COLO829 (cell line): ENCODE results near the gene CAMTA2.
"Not testable (repeated sequence)": the region's sequence is repeated elsewhere in the genome, so short reads cannot be mapped to it uniquely, and the experiment has no call there.

Source experiments
- DNase-seq: peaks from one replicate; pipeline ENCODE4 v3.0.0; 2012; ENCODE audit warnings: low spot score

The CAMTA2 gene, protein sequence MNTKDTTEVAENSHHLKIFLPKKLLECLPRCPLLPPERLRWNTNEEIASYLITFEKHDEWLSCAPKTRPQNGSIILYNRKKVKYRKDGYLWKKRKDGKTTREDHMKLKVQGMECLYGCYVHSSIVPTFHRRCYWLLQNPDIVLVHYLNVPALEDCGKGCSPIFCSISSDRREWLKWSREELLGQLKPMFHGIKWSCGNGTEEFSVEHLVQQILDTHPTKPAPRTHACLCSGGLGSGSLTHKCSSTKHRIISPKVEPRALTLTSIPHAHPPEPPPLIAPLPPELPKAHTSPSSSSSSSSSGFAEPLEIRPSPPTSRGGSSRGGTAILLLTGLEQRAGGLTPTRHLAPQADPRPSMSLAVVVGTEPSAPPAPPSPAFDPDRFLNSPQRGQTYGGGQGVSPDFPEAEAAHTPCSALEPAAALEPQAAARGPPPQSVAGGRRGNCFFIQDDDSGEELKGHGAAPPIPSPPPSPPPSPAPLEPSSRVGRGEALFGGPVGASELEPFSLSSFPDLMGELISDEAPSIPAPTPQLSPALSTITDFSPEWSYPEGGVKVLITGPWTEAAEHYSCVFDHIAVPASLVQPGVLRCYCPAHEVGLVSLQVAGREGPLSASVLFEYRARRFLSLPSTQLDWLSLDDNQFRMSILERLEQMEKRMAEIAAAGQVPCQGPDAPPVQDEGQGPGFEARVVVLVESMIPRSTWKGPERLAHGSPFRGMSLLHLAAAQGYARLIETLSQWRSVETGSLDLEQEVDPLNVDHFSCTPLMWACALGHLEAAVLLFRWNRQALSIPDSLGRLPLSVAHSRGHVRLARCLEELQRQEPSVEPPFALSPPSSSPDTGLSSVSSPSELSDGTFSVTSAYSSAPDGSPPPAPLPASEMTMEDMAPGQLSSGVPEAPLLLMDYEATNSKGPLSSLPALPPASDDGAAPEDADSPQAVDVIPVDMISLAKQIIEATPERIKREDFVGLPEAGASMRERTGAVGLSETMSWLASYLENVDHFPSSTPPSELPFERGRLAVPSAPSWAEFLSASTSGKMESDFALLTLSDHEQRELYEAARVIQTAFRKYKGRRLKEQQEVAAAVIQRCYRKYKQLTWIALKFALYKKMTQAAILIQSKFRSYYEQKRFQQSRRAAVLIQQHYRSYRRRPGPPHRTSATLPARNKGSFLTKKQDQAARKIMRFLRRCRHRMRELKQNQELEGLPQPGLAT

DNA sequence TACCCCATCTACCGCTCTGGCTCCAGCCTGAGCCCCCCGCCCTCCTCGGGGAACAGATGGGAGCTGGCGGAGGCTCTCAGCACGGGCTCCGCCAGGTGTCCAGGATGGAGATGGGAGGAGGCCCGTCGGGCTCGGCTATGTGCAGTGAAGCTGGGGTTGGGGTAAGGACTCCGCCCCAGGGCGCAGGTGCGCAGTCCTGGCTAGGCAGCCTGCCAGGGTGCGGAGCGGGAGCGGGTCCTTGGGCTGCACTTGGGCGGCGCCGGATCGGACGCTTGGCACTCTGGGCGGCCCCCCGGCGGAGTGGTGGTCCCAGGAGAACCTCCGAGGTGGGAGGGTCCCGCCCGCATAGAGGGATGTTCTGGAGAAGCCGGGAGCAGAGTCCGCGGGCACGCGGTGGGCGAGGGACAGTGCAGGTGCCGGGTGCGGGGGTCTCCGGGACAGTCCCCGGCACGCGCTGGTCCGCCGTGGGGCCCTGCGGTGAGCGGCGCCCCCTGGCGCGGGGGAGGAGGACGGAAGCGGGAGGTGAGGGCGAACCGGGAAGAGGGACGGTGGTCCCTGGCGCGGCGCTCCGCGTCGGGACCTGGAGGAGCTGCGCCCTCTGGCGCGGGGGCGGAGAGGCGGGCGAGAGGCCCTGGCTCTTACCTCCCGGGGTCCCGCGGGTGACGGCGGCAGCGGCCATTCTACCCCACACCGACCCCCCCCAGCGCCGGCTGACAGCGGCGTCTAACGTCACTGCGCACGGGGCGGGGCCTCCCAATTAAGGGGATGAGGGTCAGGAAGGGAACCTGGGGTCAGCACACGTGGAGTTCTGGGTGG is at the start of gene CAMTA2:
TSS of gene CAMTA2 (minus strand) at position 725 of the 816 bp plus-strand sequence. CDS start 1,453 bp downstream, outside the sequence.
- DNase-seq: peak; percentile 64

GRCh38 chr17:5035315-5035714 is 47.8 kb upstream of the CAMTA2 start, which contains the start of gene SLC52A1:
Gene SLC52A1 (minus strand): TSS chr17:5035426. CDS start chr17:5034606, 820 bp downstream.
- no peak for DNase-seq

DNA sequence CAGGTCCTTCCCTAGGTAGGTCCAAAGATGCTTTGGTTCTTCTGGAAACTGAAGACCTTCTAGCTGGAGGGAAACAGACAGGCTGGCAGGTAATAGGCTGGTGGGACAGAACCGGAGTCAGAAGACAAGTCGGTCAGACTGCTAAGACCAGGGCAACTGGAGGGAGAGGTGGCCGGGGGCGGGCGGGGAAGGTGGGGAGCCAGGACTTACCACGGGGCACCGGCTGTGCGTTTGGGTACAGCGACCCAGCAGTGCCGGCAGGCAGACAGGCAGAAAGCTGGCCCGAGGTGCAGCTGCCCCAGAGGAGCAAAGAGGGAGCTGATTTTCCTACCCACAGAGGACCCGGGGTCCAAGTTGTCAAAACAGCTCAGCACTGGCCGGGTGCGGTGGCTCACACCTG is 47.2 kb upstream of the CAMTA2 start:
- no peak for DNase-seq

DNA sequence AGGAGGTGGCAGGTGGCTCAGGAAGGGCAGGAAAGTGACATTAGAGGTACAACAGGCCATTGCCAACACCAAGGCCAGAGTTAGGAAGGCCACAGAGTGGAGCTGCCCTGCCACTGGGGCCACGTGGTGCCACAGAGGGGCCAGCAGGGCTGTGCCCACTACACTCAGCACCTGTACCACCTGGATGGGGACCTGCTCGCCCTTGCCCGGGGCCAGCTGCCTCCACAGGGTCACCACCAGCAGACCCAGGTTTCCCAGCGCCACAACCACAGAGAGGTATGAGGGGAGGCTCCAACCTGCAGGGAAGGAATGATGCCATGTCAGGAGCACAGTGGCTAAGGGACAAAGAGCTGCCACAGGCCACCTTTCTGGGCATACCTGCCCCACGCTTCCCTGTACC is 46.6 kb upstream of the CAMTA2 start:
- no peak for DNase-seq

- DNase-seq: no peak
Measured at GRCh38 chr17:5033352-5034015, 46.0 kb upstream of the CAMTA2 start.

GRCh38 chr17:5032865-5033264 is 45.4 kb upstream of the CAMTA2 start:
- DNase-seq: no peak

DNA sequence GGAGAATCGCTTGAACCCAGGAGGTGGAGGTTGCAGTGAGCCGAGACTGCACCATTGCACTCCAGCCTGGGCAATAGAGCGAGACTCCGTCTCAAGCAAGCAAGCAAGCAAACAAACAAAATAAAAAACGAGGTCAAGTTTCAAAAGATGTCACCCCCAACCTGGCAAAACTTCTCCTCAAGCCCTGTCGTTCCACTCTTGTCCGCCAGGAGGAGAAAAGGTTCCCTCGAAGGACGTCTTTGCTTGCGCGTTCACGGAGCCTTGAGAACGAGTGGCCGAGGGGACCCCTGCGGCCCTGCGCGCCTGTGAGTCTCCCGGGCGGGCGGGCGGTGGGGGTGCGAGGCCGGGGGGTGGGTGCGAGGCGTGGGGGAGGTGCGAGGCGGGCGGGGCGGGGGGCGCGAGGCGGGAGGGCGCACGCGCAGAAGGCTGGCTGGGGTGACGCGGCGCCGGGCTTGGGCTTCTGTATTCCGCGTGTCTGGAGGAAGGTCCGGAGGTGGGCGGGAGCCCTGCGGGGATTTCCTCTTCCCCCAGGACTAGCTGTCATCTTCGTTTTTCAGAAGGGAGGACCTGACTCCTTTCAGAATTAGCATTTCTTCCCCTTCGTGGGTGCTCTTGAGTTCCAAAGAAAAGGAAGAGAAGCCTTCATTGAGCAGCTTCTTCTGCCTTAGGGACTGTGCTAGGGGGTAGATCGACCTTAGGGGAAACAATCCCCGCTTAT is 44.0 kb upstream of the CAMTA2 start:
- DNase-seq: peak; percentile 69

DNA sequence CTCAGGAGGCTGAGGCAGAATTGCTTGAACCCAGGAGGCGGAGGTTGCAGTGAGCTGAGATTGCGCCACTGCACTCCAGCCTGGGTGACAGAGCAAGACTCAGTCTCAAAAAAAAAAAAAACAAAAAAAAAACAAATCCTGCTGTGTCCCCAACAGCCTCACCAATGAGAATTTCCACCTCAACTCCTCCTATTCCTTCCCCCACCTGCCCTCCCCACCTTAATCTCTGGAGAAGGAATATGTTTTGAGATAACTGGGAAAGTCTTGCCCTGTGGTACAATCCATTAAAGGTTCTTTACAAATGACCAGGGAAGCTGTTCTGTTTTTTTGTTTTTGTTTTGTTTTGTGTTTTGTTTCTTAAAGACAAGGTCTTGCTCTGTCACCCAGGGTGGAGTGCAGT is 42.7 kb upstream of the CAMTA2 start:
- DNase-seq: not testable (repeated sequence)

DNA sequence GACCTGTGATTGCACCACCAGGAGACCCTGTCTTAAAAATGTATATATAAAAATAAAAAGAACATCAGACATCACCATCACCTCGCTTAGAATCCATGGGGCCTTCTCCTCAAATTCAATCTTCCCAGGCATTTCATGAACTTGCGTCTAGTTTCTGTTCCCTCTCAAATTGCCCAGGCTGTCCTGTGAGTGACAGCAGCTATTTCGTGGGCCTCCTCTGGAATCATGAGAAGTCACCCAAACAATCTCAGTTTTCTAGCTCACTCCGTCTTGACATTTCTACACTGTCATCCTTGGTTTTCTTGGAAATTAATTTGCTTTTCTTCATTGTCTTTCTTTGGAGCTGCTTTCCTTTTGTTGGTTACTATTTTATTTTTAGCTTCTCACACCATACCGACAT is 40.4 kb upstream of the CAMTA2 start:
- DNase-seq: no peak

DNA sequence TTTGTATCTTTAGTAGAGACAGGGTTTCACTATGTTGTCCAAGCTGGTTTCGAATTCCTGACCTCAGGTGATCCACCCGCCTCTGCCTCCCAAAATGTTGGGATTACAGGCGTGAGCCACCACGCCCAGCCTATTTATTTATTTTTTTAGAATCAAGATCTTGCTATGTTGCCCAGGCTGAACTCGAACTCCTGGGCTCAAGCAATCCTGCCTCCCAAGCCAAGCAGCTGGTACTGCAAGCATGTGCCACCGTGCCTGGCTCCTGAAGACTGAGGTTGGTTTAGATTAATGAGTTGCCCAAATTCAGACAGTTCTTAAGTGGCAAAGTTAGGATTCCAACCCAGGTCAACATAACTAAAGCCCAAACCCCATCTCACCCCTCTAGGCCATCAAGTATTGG is 39.8 kb upstream of the CAMTA2 start:
- DNase-seq: no peak

DNA sequence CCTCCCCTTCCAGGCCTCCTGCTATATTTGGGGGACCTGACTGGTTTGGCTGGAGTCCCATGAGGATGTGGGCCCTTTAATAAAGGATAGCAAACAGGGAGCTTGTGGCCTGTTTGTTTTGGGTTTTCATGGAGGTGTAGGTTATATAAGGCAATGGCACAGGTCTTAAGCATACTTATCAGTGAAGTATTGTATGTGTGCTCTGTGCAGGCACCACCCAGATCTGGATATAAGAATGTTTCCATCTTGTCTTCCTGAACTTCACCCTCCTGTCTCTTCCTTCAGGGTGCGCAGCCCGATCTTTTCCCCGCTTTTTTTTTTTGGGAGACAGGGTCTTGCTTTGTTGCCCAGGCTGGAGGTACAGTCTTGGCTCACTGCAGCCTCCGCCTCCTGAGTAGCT is 37.1 kb upstream of the CAMTA2 start:
- DNase-seq: no peak

GRCh38 chr17:5023588-5024147 is 36.2 kb upstream of the CAMTA2 start:
- no peak for DNase-seq

- DNase-seq: no peak
Measured at GRCh38 chr17:5022171-5022711, 34.8 kb upstream of the CAMTA2 start.

DNA sequence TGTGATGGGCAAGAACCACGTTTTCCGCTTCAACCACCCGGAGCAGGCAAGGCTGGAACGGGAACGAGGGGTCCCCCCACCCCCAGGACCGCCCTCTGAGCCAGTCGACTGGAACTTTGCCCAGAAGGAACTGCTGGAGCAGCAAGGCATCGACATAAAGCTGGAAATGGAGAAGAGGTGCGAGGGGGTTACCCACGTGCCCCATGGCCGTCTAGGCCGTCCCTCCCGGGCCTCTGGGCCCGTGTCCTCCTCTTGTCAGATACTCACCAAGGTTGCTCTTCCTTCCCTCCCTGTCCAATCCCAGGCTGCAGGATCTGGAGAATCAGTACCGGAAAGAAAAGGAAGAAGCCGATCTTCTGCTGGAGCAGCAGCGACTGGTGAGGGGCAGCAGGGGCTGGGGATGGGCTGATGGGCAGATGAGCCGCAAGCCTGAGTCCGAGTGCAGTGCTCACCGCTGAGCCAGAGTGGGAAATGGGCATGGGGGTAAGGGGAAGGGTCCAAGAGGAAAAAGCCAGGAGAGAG is 33.1 kb upstream of the CAMTA2 start:
- no peak for DNase-seq

DNA sequence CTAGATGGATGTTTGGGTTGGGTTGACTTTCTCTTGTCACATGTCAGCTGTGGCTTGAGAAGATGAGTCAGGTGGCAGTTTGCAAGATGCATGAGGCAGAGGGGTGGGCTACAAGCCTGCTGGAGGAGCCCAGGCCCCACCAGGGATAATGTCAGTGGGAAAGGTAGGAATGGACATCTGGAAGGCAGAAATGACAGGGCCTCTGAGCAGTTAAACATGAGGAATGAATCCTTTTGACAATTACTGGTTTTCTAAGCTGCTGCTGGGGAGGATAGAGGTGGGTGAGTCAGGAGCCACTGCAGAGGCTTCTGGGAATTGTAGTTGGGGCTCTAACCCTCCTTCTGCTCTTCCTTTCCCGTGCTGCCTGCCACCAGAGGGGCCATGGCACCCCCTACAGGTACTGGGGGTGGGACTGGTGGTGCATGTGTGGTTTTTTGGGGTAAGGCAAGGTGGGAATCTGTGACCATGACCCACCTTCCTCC is 32.0 kb upstream of the CAMTA2 start:
- no peak for DNase-seq

DNA sequence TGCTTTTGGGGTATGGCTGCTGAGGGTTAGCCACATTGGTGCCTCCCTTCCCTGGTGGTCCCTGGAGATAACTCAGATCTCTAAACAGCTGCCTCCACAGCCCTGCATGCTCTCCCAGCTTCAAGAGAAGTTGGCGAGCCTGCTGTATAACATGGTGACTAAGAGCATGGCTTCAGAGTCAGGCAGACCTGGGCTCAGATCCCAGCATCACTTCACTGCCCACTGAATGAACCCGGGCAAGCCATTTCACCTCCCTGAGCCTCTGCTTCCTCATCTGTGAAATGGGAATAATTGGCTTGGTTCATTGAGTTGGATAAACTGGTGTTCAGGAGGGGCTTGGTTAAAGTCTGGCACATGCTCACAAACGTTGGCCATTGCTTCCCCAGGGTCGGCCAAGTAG is 26.9 kb upstream of the CAMTA2 start:
- DNase-seq: no peak

DNA sequence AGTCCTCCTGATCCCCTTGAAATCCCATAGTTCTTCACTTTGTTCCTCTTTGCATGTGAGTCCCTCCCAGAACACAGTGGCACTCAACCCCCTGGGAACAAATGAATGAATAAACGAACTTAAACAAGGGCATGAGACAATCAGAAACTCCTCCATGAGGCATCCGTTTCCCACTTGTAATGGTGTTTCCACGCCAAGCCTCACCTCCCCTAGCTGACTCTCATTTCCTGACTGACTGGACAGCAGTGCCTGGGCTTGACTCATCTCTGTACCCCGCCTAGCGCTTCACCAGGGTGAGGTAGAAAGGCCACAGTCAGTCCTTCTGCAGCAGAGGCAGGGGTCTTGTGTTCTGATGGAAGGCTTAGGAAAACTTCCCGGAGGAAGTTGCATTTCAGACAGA is 24.5 kb upstream of the CAMTA2 start:
- no peak for DNase-seq

DNA sequence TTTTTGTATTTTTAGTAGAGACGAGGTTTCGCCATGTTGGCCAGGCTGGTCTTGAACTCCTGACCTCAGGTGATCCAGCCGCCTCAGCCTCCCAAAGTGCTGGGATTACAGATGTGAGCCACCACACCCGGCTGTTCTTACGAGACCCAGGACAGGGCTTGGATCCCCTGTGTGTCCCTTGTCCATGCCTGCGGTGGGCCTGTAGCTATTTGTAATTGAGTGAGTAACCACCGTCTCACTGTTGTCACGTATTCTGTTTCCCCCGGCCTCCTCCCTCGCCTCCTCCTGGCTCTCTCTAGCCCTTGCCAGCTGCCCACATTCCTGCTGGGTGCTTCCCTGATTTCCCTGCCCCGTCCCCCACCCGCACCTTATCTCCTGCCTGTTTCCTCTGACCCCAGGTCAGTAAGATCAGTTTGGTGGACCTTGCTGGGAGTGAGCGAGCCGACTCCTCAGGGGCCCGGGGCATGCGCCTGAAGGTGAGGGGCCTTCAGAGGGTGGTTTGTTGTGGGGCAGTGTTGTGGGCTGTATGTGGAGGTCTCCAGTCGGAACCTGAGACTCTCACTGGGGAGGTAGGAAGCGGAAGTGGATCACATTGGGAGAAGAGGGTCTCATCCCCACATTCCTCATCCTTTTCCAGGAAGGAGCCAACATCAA is 15.9 kb upstream of the CAMTA2 start:
- no peak for DNase-seq
